Gastrocnemius medialis (tissue), 4 donors: ENCODE measurements around the gene SAA2.

ENCODE experiments used
- CTCF ChIP-seq, 5 experiments: fragments of 450-650 bp in 3 of 5; fragments of 200-600 bp in 2 of 5; sonication (generic) in 2 of 5; IDR thresholded peaks in 4 of 5; conservative IDR thresholded peaks in 1 of 5; 1 replicate in 4 of 5; 2 replicates in 1 of 5; pipeline ENCODE4 v1.5.1; 2016 to 2019; ENCODE audit warnings: antibody characterized with exemption in 5 of 5, mild to moderate bottlenecking in 3 of 5, moderate library complexity in 3 of 5
- POLR2A ChIP-seq, 2 donors: fragments of 450-650 bp; IDR thresholded peaks; one replicate each; pipeline ENCODE4 v1.6.1; 2017; ENCODE audit warnings: antibody characterized with exemption in 2 of 2, mild to moderate bottlenecking in 2 of 2, moderate library complexity in 2 of 2

- TF ChIP-seq CTCF (IDR thresholded peaks at IDR 0.05 in 4 of 5, conservative IDR thresholded peaks at IDR 0.05 in 1 of 5) (no peak), POLR2A (IDR thresholded peaks at IDR 0.05) (no peak)
Measured at GRCh38 chr11:18277565-18278271, 29.2 kb upstream of the SAA2 start.
